ENCODE measurements around the gene SLC16A11.
"Not testable (repeated sequence)": the region's sequence is repeated elsewhere in the genome, so short reads cannot be mapped to it uniquely, and the experiment has no call there.

The SLC16A11 gene, protein sequence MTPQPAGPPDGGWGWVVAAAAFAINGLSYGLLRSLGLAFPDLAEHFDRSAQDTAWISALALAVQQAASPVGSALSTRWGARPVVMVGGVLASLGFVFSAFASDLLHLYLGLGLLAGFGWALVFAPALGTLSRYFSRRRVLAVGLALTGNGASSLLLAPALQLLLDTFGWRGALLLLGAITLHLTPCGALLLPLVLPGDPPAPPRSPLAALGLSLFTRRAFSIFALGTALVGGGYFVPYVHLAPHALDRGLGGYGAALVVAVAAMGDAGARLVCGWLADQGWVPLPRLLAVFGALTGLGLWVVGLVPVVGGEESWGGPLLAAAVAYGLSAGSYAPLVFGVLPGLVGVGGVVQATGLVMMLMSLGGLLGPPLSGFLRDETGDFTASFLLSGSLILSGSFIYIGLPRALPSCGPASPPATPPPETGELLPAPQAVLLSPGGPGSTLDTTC

DNA sequence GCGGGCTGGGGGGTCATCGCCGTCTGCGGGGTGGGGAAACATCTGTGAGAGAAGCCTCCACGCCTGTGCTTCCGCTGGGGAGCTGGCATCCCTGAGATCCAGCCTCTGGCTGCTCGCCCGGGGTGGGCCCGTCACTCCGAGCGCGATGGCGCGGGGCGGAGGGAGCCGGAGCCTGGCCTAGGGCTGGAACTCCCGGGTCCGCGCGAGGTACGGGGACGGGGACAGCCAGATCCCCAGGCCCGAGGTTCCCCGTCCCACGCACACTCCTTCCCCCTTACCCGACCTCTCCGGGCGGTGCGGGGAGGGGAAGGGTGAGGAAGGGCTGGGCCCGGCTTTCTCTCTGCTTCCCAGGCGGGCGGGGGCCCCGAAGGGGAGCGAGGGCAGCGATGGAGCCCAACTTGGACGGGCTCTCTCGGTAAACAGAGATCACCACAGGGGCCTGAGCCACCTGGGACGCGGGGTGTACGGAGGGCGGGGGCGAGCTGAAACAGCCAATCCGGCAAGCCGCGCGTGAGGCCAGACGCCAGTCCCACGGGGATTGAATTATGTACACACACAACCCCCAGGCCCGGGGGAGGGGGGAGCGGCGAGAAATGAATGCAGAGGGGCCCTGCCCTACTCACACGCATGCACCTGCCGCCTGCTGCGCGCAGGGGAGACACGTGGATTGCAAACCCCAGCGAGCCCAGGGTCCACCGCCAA is at the start of gene SLC16A11:
TSS of gene SLC16A11 (minus strand) at position 596 of the 702 bp plus-strand sequence. CDS start at position 17, 579 bp downstream.
- no peak for DNase-seq

DNA sequence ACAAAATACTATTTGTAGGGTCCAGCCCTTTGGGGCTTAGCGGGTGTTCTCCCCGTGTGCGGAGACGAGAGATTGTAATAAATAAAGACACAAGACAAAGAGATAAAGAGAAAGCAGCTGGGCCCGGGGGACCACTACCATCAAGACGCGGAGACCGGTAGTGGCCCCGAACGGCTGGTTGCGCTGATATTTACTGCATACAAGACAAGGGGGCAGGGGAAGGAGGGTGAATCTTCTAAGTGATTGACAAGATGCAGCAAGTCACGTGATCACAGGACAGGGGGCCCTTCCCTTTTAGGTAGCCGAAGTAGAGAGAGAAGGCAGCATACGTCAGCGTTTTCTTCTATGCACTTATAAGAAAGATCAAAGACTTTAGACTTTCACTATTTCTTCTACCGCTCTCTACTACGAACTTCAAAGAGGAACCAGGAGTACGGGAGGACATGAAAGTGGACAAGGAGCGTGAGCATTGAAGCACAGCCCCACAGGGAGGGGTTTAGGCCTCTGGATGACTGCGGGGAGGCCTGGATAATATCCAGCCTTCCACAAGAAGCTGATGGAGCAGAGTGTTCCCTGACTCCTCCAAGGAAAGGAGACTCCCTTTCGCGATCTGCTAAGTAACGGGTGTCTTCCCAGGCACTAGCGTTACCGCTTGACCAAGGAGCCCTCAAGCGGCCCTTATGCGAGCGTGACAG is 47.6 kb upstream of the SLC16A11 start:
- DNase-seq = not testable (repeated sequence)

DNA sequence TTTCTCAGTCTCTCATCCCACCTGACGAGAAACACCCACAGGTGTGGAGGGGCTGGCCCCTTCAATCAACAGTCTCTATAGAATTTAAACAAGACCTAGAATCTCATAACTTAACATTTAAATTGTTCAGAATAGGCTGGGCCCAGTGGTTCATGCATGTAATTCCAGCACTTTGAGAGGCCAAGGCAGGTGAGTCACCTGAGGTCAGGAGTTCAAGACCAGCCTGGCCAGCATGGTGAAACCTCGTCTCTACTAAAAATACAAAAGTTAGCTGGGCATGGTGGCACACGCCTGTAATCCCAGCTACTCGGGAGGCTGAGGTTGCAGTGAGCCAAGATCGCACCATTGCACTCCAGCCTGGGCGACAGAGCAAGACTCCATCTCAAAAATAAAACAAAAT is 45.7 kb upstream of the SLC16A11 start:
- DNase-seq = not testable (repeated sequence)

DNA sequence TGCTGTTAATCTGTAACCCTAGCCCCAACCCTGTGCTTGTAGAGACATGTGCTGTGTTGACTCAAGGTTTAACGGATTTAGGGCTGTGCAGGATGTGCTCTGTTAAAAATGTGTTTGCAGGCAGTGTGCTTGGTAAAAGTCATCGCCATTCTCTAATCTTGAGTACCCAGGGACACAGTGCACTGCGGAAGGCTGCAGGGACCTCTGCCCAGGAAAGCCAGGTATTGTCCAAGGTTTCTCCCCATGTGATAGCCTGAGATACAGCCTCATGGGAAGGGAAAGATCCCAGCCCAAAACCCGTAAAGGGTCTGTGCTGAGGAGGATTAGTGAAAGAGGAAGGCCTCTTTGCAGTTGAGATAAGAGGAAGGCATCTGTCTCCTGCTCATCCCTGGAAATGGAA is 44.5 kb upstream of the SLC16A11 start:
- not testable (repeated sequence) for DNase-seq

DNA sequence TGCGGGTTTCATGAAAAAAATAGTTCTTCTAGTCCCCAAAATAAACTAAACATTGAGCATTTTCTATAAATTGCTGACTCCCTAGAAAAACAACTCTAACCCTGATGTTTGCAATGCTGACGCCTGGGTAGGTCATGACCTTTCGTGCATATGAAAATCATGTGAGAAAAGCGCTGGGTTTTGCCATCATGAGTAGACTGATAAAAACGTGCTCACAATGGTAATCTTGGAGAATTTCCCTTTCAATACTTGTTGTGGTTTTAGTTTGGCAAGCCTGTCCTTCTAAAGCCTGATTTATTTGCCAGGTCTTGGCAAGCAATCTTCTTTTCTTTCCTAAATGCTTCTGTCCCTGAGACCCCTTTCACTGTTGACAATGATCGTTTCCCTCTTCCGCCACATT is 40.2 kb upstream of the SLC16A11 start:
- DNase-seq = no peak

DNA sequence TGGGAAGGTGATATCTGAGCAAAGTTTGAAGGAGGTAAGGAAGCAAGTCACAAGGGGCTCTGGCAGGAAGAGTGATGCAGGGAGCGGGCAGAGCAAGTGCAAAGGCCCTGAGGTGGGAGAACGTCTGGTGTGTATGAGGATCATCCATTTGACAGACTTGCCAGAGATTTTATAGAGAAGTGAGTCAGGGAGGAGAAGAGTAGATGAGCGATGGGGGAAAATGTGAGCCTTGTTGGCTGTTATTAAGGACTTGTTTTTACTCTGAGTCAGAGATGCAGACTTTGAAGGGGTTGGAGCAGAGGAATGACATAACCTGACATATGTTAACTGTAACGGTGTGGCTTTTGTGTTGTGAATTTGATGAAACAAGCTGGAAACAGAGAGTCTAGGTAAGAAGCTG is 39.7 kb upstream of the SLC16A11 start:
- no peak for DNase-seq

DNA sequence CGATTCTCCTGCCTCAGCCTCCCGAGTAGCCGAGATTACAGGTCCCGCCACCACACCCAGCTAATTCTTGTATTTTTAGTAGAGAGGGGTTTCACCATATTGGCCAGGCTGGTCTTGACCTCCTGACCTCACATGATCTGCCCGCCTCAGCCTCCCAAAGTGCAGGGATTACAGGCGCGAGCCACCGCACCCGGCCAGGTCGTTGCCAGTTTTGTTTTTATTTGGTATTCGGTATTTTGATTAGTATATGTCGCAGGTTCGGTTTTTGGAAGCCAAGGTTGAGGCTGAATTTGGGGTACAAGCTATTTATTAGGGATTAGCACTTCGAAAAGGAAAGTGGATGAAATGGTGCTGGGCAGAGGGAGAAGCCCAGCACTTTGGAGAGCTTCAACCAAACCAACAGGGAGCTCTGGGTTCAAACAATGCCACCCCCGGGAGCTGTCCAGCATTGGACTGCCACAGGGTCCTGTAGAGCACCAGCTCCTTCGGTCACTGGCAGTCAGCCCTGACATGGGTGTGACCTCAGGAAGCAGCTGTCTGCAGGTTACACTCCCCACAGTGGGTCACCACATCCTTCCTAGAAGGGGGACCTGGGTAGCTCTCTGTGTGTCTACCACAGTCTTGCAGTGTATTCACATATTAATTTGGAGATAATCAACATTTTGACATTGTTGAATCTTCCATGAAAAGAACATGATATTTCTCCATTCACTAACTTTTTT is 37.6 kb upstream of the SLC16A11 start:
- DNase-seq = no peak

DNA sequence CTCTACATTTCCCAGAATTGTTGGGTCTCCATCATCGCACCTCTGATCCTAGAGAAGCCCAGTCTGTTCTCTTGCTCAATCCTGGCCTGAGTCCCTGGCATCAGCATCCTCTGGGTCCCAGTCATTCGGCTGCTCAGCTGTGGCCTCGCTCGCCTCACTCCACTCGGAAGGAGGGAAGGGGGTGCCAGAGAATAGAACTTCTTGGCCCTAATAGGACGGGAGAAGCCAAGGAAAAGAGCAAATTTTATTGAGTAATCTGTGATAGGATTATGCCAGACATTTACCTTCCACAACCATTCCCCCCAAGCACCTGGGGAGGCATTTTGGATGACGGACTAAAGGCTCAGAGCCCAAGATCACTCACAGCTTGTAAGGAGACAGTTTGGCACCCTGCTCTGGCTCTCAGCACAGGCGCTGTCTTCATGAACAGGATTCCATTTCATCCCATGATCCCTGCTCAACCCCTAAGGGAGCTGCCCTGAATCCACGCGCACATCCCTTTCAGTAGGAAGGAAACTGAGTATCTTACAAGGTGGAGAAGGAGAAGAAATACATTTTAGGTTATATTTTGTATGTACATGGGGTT is 36.7 kb upstream of the SLC16A11 start:
- no peak for DNase-seq

DNA sequence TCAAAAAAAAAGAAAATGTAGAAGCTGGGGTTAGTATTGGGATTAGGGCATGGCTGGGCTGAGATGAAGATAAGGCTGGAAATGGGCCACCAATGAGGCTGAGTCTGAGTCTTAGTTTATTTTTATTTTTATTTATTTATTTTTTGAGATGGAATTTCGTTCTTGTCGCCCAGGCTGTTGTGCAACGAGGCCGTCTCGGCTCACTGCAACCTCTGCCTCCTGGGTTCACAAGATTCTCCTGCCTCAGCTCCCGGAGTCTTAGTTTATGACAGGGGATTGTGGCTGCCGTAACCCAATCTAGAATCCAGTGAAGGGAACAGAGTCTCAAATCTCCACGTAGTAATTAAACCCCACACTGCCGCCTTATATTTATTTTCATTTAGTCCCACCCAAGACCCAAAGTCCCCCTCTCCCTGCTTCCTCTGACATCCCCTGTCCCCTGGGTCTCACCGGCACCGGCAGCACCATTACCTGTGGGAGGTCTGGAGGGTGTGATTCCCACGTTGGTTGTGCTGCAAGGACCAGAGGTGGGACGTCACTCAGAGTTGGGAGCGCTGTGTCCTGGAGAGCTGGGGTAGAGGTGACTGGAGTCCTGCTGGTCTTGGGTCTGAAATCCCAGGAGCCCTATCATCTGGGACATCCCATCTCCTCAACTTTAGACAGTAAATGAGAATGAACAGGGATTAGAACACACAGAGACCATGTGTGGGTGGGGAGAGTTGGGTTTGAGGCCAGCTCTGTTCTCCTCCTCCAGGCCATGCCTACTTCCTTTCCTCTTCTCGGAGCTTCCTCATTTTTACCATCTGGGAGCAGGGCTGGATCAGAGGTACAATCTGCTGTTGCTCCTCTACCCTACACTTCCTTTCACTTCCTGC is 35.9 kb upstream of the SLC16A11 start, which contains the start of gene CLEC10A:
TSS of gene CLEC10A (minus strand) at position 671 of the 875 bp plus-strand sequence. CDS start 1,439 bp downstream, outside the sequence.
- no peak for DNase-seq

DNA sequence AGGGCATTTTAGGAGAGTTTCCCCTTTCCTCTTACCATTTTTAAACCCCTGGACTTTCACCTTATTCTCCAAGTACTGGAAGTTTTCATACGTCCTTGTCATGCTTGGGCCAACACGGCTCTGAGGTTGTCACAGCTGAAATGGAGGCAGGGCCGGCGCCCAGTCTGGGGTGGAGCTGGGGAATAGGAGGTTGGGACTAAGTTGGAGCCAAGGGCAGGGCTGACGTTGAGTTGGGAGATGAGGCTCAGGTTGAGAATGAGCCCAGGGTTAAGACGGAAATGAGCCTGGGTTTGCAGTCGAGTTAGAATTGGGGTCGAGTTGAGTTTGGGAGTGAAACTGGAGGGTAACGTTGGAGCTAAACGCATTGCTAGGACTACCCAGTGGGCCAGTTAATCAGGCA is 34.8 kb upstream of the SLC16A11 start:
- DNase-seq = no peak

DNA sequence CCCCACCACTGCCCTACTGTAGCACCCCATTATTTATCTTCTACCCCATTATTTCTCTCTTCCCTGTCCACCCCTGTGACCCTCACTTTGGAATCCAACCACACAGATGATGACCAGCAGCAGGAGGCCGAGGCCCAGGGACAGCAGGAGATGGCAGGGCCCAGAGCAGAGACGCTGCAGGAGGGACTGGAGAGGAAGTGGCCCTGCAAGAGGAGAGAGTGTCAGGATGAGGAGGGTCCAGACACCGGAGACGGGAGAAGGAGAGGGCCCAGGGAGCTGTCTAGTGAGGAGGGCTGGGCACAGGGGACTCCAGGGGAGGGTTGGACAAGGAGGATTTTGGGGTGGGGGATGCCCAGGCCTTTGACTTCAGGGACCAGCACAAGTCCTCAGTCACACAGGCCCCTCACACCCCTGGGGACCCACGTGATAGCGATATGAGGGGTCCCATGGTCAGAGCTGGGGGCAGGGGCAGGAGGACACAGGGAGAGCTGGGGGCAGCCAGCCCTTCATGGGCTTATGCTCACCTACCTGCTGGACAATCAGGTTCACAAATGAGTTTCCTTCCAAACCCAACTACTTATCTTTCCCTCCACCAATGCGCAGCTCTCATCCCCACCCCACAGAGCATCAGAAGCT is 34.1 kb upstream of the SLC16A11 start:
- no peak for DNase-seq

DNA sequence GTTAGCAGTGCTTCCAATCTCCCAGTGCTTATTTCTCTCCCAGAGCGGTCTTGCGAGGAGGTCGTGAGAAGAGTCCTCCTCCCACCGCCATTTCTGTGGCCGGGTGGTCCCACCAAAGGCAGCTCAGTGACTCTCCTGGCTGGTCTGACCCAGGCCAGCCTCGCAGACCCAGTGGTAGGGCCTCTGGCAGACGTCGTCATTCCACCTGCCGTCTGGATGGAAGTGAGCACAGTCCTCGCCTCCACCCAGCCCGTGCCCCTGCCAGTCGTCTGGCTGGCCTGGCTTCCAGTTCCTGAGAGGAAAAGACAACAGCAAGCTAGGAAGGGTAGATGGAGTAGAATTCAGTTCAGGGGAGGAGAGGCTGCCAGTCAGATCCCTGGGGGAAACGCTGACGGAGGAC is 31.0 kb upstream of the SLC16A11 start:
- no peak for DNase-seq

DNA sequence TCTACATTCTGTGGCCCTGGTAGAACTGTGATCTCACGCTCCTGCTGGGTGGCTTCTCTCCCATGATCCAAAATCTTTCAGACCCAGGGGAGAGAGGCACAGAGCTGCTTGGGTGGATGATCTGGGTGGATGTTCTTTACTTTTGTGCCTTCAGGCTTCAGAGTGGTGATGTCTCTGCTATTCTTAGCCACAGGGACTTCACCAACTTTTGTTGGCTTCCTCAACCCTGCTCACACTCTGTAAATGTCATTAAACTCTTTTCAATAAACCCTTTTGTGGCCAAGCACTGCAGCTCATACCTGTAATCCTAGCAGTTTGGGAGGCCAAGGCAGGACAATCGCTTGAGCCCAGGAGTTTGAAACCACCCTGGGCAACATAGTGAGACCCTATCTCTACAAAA is 28.5 kb upstream of the SLC16A11 start:
- DNase-seq = no peak

DNA sequence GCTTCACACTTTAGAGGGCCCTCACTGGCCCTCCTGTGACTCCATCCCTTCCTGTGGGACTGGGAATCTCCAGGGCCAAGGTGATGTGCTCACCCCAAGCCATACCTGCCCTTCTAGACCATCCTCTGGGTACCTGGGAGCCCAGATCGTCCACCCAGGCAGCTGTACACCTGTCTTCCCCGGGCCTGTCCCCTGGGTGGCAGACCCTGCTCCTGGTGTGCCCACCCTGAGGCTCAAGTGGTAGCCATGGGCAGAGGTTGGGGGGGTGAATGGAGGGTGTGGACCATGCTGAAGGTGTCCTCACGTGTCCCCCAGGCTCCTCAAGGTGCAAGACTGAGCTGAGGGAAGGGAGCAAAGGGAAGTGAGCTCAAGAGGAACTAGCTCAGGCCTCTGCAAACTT is 26.8 kb upstream of the SLC16A11 start:
- no peak for DNase-seq

DNA sequence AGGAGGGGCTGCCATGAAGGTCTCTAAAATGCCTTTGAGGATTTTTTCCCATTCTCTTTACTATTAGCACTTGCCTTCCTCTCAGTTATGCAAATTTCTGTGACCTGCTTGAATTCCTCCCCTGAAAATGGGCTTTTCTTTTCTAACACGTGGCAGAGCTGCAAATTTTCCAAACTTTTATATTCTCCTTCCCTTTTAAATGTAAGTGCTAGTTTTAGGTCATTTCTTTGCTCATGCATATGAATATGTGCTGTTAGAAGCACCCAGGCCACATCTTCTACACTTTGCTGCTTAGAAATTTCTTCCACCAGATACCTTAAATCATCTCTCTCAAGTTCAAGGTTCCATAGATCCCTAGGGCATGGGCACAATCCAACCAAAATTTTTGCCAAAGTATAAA is 24.4 kb upstream of the SLC16A11 start:
- DNase-seq = no peak

DNA sequence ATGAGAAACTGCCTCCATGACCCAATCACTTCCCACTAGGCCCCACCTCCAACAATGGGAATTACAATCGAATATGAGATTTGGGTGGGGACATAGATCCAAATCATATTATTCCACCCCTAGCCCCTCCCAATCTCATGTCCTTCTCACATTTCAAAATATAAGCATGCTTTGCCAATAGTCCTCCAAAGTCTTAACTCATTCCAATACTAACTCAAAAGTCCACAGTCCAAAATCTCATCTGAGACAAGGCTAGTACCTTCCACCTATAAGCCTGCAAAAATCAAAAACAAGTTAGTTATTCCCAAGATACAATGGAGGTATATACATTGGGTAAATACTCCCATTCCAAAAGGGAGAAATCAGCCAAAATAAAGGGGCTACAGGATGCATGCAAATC is 23.3 kb upstream of the SLC16A11 start:
- no peak for DNase-seq

DNA sequence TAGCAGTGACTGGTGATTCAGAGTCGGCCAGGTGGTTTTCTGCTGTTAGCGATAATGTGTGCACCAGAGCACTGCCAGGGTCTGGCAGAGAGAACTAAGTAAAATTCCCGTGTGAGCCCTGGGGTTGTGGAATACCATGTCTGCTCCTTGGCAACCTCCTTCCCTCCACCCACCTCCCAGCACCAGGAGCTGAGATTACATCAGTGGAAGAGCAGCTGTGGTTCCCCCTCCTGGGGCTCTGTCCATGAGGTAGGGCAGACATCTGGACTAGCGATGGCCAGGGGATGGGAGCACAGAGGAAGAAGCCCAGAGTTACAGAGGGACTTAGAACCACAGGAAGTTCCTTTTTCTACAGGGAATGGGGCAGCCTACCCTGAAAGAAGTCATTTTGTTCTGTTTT is 20.4 kb upstream of the SLC16A11 start:
- DNase-seq = no peak

DNA sequence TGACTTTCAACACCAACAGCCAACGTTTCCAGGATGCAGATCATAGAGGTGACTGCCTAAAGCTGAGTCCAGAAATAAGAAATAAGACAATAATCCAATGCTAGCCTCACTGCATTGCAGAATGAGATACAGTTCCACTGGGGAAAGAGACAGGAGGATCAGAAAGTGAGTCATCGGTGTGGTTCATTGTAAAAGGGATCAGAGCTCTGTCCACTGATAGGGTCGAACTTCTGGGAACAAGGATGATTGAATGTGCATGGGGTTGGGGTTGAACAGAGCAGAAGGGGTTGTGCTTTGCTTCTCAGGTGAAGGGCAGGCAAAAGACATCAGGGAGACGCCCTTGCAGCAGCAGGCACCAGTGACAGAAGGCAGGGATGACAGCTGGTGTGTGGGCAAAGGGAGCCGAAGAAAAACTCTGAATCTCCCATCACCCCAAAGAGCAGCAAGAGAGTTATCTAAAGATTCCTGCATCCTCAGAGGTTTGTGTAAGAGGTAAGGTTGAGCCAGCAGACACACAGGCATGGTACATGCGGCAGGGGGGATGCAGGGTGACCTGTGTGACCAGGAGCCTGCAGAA is 19.7 kb upstream of the SLC16A11 start:
- DNase-seq = no peak

DNA sequence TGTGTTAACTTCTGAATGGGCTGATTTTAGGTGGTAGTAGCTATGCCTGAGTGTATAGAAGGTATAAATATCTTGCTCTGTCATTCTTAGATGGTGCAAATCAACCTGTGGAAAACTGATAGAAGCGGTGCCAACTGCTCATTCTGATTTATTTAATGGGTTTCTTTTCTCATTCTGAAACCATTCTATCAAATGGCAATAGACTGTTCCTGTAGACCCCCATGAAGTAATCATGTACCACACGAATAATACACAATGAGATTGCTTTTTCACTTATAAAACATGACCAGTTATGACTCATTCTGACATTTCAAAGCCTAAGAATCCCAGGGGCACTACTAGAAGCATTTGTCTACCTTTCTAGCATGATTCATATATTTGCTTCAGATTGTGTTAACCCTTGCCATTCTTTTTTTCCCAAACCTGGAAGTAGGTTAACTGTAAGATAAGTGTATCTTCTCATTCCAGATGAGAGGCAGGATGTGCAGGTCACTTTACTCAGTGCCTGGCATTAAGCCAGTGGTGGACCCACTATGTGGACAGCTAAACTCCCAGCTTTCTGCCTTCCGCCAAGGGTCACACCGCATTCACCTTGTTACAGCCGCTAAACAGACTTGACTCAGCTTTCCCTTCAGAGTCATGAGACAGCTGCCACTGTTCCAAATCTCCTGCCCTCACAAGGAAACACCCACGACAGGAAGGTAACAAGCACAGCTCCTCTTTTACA is 16.4 kb upstream of the SLC16A11 start:
- no peak for DNase-seq

All from SIG-M5 (cell line).